SU-DHL-6 (cell line): ENCODE data around the gene VAC14.

Experiments used
- EZH2phosphoT487 ChIP-seq: fragments of 200-600 bp; sonication (generic), shearing (Covaris generic); conservative IDR thresholded peaks from 2 replicates; pipeline ENCODE4 v1.6.1; 2018; ENCODE audit warnings: mild to moderate bottlenecking, antibody characterized with exemption, low read length, moderate library complexity, mixed read lengths
- TF ChIP-seq, protein P1 (sequence below): fragments of 200-600 bp; sonication (generic); IDR thresholded peaks from one replicate; pipeline ENCODE4 v1.5.1; 2017; ENCODE audit warnings: antibody characterized with exemption, mild to moderate bottlenecking, low read length, moderate library complexity; ENCODE audit not compliant: insufficient read depth, poor library complexity, severe bottlenecking

DNA sequence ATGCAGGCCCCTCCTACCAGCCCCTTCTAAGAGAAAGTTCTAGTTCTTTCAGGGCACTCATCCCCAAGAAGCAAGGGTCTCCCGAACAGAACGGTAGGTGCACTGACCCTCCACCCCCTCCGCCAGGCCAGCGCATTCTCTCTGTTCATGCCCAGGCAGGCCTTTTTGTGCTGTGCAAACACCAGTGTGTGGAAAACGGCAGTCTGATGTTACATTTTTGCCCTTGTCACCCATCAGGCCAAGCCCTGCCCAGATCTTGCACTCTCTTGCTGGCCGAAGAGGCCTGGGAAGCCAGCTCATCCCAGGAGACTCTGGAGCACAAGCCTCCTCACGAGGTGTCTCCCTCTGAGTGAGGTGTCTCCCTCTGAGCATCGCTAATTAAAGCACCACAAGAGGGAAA, 99.0 kb downstream of the VAC14 start:
- TF ChIP-seq, protein P1, sequence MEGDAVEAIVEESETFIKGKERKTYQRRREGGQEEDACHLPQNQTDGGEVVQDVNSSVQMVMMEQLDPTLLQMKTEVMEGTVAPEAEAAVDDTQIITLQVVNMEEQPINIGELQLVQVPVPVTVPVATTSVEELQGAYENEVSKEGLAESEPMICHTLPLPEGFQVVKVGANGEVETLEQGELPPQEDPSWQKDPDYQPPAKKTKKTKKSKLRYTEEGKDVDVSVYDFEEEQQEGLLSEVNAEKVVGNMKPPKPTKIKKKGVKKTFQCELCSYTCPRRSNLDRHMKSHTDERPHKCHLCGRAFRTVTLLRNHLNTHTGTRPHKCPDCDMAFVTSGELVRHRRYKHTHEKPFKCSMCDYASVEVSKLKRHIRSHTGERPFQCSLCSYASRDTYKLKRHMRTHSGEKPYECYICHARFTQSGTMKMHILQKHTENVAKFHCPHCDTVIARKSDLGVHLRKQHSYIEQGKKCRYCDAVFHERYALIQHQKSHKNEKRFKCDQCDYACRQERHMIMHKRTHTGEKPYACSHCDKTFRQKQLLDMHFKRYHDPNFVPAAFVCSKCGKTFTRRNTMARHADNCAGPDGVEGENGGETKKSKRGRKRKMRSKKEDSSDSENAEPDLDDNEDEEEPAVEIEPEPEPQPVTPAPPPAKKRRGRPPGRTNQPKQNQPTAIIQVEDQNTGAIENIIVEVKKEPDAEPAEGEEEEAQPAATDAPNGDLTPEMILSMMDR, result no peak
- no peak for TF ChIP-seq EZH2phosphoT487
